Endothelial cell of umbilical vein (primary cell): ENCODE measurements around the gene ZNF423. TPM values are rescaled to one million over a fixed set of nuclear protein-coding genes. Genes with fewer than 3 reads are reported as not detected.

Experiments used
- BruUV-seq: library from RNA; stranded (reverse); fragments of 400-500 nt; replicated peaks from 2 replicates; lab custom pipeline; 2021; lab: Mats Ljungman, UMichigan
- CTCF ChIA-PET: fragments of 300-600, 350-600 bp; sonication (Branson Sonifier 250); formaldehyde crosslinking; loops from one replicate; lab custom pipeline; 2021; ENCODE audit warnings: antibody characterized with exemption, inconsistent platforms; lab: Charles Lee
- POLR2A ChIA-PET: fragments of 300-600, 350-600 bp; sonication (Branson Sonifier 250); formaldehyde crosslinking; loops from one replicate; lab custom pipeline; 2021; ENCODE audit warnings: antibody characterized with exemption, inconsistent platforms; lab: Charles Lee
- DNase-seq: peaks from one replicate; pipeline ENCODE4 v3.0.0-alpha.2; 2011; ENCODE audit warnings: low read depth, low spot score
- FAIRE-seq: peaks from 2 replicates; lab custom pipeline; 2011; peaks lifted over from hg19 to GRCh38; lab: Jason Lieb, UNC
- H2AFZ ChIP-seq: 2 replicates; pipeline ENCODE4 v1.6.0; 2012; ENCODE audit warnings: low read depth, low read length, control low read depth, inconsistent platforms
- H3K27ac ChIP-seq: 2 replicates; pipeline ENCODE4 v1.5.1; 2011; ENCODE audit warnings: low read depth, mild to moderate bottlenecking, control low read depth, low read length, moderate library complexity; ENCODE audit not compliant: insufficient read depth
- H3K27me3 ChIP-seq, 2 experiments: 2 replicates each; pipeline versions ENCODE4 v1.6.0 to v1.6.1; 2011; ENCODE audit warnings: low read length in 2 of 2, mixed read lengths in 1 of 2; ENCODE audit not compliant: control insufficient read depth in 2 of 2, insufficient read depth in 2 of 2
- H3K36me3 ChIP-seq, 2 experiments: 2 replicates in 1 of 2; 3 replicates in 1 of 2; pipeline ENCODE4 v1.5.1; 2011; ENCODE audit warnings: low read length in 2 of 2, mild to moderate bottlenecking in 1 of 2, moderate library complexity in 1 of 2; ENCODE audit not compliant: control insufficient read depth in 2 of 2, insufficient read depth in 2 of 2; ENCODE audit errors: extremely low read depth in 1 of 2
- H3K4me1 ChIP-seq: 3 replicates; pipeline ENCODE4 v1.5.1; 2011; ENCODE audit warnings: mild to moderate bottlenecking, low read length; ENCODE audit not compliant: control insufficient read depth, insufficient read depth; ENCODE audit errors: extremely low read depth
- H3K4me2 ChIP-seq: 2 replicates; pipeline ENCODE4 v1.6.1; 2011; ENCODE audit warnings: low read length, control low read depth, mixed read lengths; ENCODE audit not compliant: insufficient read depth
- H3K4me3 ChIP-seq, 3 experiments: fragments of 200-600 bp in 1 of 3; sonication (generic), shearing (Covaris generic) in 1 of 3; replicated peaks in 1 of 3; 2 replicates each; pipeline ENCODE4 v1.5.1; 2011 to 2016; ENCODE audit warnings: control low read depth in 3 of 3, low read length in 3 of 3, mild to moderate bottlenecking in 2 of 3, inconsistent platforms in 1 of 3, low read depth in 1 of 3, moderate library complexity in 1 of 3; ENCODE audit not compliant: insufficient read depth in 1 of 3
- H3K79me2 ChIP-seq: 2 replicates; pipeline ENCODE4 v1.6.0; 2012; ENCODE audit warnings: low read length, inconsistent platforms; ENCODE audit not compliant: control insufficient read depth, insufficient read depth
- H3K9ac ChIP-seq: replicated peaks from 2 replicates; pipeline ENCODE3; 2011; ENCODE audit warnings: low read length, control low read depth; ENCODE audit not compliant: insufficient read depth; ENCODE audit errors: extremely low read depth
- H3K9me1 ChIP-seq: replicated peaks from 3 replicates; pipeline ENCODE4 v1.6.0; 2011; ENCODE audit warnings: mild to moderate bottlenecking, low read length; ENCODE audit not compliant: control insufficient read depth, insufficient read depth; ENCODE audit errors: extremely low read depth
- H3K9me3 ChIP-seq: replicated peaks from 2 replicates; pipeline ENCODE4 v1.5.1; 2012; ENCODE audit warnings: low read length, inconsistent platforms; ENCODE audit not compliant: control insufficient read depth, insufficient read depth
- H4K20me1 ChIP-seq: replicated peaks from 2 replicates; pipeline ENCODE3; 2011; ENCODE audit warnings: mild to moderate bottlenecking, low read length; ENCODE audit not compliant: control insufficient read depth, insufficient read depth; ENCODE audit errors: extremely low read depth
- EZH2 ChIP-seq: IDR thresholded peaks from 2 replicates; pipeline ENCODE4 v1.6.1; 2012; ENCODE audit warnings: borderline replicate concordance, low read depth, mild to moderate bottlenecking, moderate library complexity, low read length, inconsistent platforms; ENCODE audit not compliant: severe bottlenecking
- FOS ChIP-seq: IDR thresholded peaks from 2 replicates; pipeline ENCODE4 v1.6.1; 2011; ENCODE audit warnings: mild to moderate bottlenecking, low read length, moderate library complexity, borderline replicate concordance; ENCODE audit not compliant: insufficient read depth
- GATA2 ChIP-seq: IDR thresholded peaks from 2 replicates; pipeline ENCODE4 v1.7.0; 2011; ENCODE audit warnings: low read depth, mild to moderate bottlenecking, moderate library complexity, mixed read lengths, low read length; ENCODE audit not compliant: insufficient read length, insufficient read depth
- JUN ChIP-seq: IDR thresholded peaks from 2 replicates; pipeline ENCODE4 v1.6.1; 2011; ENCODE audit warnings: borderline replicate concordance, low read depth; ENCODE audit not compliant: insufficient read length, insufficient read depth
- MYC ChIP-seq: IDR thresholded peaks from one replicate; pipeline ENCODE4 v1.6.1; 2011; ENCODE audit warnings: mild to moderate bottlenecking, low read depth, low read length
- POLR2A ChIP-seq: IDR thresholded peaks from 2 replicates; pipeline ENCODE4 v1.6.1; 2012; ENCODE audit warnings: low read depth, mild to moderate bottlenecking, control low read depth, low read length
- POLR2AphosphoS5 ChIP-seq: IDR thresholded peaks from 2 replicates; pipeline ENCODE4 v1.6.1; 2012; ENCODE audit warnings: low read depth, mild to moderate bottlenecking, control low read depth, low read length, moderate library complexity; ENCODE audit not compliant: insufficient read depth
- dilution Hi-C: fragments of 300-500 bp; cut with MboI; formaldehyde crosslinking; loops from one replicate; pipeline ENCODE4 v1.15.0; 2019; ENCODE audit warnings: low sequenced_read_pairs; ENCODE audit not compliant: extremely low pct_ligation_motif_present
- intact Hi-C: fragments of 100-400 bp; cut with micrococcal nuclease; formaldehyde crosslinking; loops from one replicate; pipeline ENCODE4 v1.10.0; 2022
- polyA plus RNA-seq, 4 experiments: library from polyadenylated mRNA; depleted of rRNA in 3 of 4; stranded (reverse) in 3 of 4; unstranded in 1 of 4; fragments of >200 nt; gene quantifications; 2 replicates each; pipeline versions ENCODE4 v1.2.1 to v1.2.3, GENCODE V29; 2011 to 2012; ENCODE audit warnings: missing spikeins in 1 of 4
- total RNA-seq: library from RNA; stranded (reverse); gene quantifications from 2 replicates; pipeline ENCODE4 v1.2.3, GENCODE V29; 2021
- TF ChIP-seq, protein P1 (sequence below): IDR thresholded peaks from 2 replicates; pipeline ENCODE4 v1.6.1; 2011; ENCODE audit not compliant: insufficient read depth, insufficient read length

The ZNF423 gene
- total and polyA plus RNA-seq, 2 donors (not counting 3 experiments of a cell fraction or from before 2014, with no cell fraction given), result 2.2 to 8.1 TPM

DNA sequence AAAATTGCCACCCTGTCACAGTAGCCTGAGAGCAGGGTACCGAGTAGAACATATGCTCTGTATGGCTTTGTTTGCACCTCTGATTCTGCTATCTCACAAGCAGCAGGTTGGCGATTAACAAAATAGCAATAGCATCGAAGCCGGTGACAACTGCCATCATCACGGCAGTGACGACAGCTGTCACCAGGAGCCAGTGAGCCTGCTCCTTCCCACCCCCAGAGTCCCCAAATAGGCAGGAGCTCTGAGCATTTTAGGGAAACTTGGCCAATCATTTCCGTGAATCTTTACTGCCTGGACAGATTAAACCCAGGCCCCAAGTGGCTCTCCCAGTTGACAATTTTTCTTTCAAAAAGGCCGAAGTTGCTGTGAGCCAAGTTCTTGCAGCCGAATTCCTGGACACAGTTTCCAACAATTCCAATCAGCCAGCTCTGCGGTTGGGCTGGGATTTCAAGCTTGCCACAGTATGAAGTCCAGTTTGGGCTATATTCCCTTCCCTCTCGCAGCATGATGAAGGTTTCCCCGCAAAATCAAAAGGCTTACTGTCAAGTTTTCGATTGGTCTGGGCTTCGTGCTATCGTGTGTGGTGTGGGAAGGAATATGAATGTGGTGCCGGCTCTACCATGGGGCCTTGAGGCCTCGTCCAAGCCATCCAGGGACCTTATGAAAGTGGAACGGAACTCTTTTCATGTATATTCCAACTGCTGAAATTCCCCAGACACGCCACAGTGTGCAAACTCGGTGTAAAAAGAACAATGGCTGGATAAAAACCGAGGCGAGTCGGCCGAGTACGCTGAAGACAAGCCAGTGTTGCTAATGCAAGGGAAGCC lies 295.7 kb downstream of the ZNF423 start:
- Histone ChIP-seq H2AFZ (no peak overlapping the region), H3K4me1 (no peaks in the 10 kb centered on the region), H3K9me1 (no peaks in the 10 kb centered on the region), H3K9ac (no peak overlapping the region), H3K4me3 (no peak overlapping the region), H3K27ac (no peak overlapping the region), H3K4me2 (no peak overlapping the region), H3K27me3 (no peaks in the 10 kb centered on the region), H3K9me3 (no peaks in the 10 kb centered on the region), H3K36me3 (no peaks in the 10 kb centered on the region), H3K79me2 (no peaks in the 10 kb centered on the region), H4K20me1 (no peaks in the 10 kb centered on the region)
- no TSS peak for BruUV-seq
- ChIA-PET POLR2A (no interaction called here), CTCF (no interaction called here)
- FAIRE-seq (no peak), DNase-seq (no peak)
- intact Hi-C loops, result no loop called here
- dilution Hi-C loops, result no loop called here
- TF ChIP-seq MYC (no peak), FOS (no peak), JUN (no peak), EZH2 (no peak)
- TF ChIP-seq, protein P1, sequence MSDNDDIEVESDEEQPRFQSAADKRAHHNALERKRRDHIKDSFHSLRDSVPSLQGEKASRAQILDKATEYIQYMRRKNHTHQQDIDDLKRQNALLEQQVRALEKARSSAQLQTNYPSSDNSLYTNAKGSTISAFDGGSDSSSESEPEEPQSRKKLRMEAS, result no peak

DNA sequence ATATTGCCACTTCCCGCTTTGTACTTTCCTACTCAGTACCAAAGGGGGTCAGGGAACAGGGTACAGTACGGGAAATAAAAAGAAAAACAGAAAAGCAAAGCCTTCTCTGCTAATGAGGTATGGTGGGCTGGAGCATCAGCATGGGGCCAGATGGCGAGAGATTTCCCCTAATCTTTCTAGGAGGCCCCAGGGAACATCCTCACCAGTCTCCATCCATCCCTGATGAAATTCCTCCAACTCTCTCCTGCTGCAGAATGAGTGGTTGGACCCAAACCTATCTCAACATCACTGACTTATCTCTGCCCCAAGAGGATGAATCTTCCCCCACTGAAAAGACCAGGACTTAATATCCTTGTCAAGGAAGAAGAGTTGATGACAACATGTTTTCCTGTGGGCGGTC lies 296.7 kb downstream of the ZNF423 start:
- dilution Hi-C loops, result no loop called here

More for the DNA sequence above, 296.7 kb downstream of the ZNF423 start:
- Histone ChIP-seq H3K4me1 (no peaks in the 10 kb centered on the region), H3K4me3 (no peak overlapping the region), H3K9ac (no peak overlapping the region), H3K36me3 (no peaks in the 10 kb centered on the region), H3K9me3 (no peaks in the 10 kb centered on the region), H3K4me2 (no peak overlapping the region), H4K20me1 (no peaks in the 10 kb centered on the region), H3K27ac (no peak overlapping the region), H3K79me2 (no peaks in the 10 kb centered on the region), H3K9me1 (no peaks in the 10 kb centered on the region), H3K27me3 (no peaks in the 10 kb centered on the region), H2AFZ (no peak overlapping the region)
- no TSS peak for BruUV-seq
- DNase-seq (no peak), FAIRE-seq (no peak)
- CTCF ChIA-PET, result interaction anchor here (1.6 kb wide), 1 partner anchor 34 kb away, joined by 4 read pairs; no protein-coding TSS in a partner anchor
- TF ChIP-seq POLR2A (no peak), FOS (no peak), EZH2 (no peak), GATA2 (no peak), MYC (no peak), JUN (no peak), POLR2AphosphoS5 (no peak)
- intact Hi-C loops, result loop anchor here (5.0 to 10.0 kb wide), 2 partner anchors 146 to 363 kb away; no protein-coding TSS in a partner anchor
- POLR2A ChIA-PET, result no interaction called here
